Caki2 (cell line): Measurements from ENCODE around the gene PEX14. TPM values are rescaled to one million over a fixed set of nuclear protein-coding genes. Genes with fewer than 3 reads are reported as not detected.
"Not testable (repeated sequence)": the region's sequence is repeated elsewhere in the genome, so short reads cannot be mapped to it uniquely, and the experiment has no call there.

ENCODE experiments used
- DNase-seq: peaks from one replicate; pipeline ENCODE4 v3.0.0-alpha.2; 2015; ENCODE audit warnings: low read depth
- in situ Hi-C: cut with HindIII; loops from 2 replicates; pipeline ENCODE4 v1.10.0; 2016; ENCODE audit warnings: low sequenced_read_pairs, low pct_unique_long_range_greater_than_20kb, mixed read lengths
- total RNA-seq: library from RNA; depleted of rRNA; stranded (reverse); fragments of >200 nt; shearing (Covaris generic); gene quantifications from 2 replicates; pipeline ENCODE4 v1.2.3, GENCODE V29; 2014; ENCODE audit warnings: low replicate concordance

The PEX14 gene
- total RNA-seq, 1 experiment from 2014 or later: 24.9 TPM

GRCh38 chr1:10480614-10481013 lies 5.9 kb downstream of the PEX14 start:
- no peak for DNase-seq
- in situ Hi-C loops: no loop called here

GRCh38 chr1:10484521-10484920 lies 9.8 kb downstream of the PEX14 start:
- DNase-seq: no peak
- in situ Hi-C loops: no loop called here

DNA sequence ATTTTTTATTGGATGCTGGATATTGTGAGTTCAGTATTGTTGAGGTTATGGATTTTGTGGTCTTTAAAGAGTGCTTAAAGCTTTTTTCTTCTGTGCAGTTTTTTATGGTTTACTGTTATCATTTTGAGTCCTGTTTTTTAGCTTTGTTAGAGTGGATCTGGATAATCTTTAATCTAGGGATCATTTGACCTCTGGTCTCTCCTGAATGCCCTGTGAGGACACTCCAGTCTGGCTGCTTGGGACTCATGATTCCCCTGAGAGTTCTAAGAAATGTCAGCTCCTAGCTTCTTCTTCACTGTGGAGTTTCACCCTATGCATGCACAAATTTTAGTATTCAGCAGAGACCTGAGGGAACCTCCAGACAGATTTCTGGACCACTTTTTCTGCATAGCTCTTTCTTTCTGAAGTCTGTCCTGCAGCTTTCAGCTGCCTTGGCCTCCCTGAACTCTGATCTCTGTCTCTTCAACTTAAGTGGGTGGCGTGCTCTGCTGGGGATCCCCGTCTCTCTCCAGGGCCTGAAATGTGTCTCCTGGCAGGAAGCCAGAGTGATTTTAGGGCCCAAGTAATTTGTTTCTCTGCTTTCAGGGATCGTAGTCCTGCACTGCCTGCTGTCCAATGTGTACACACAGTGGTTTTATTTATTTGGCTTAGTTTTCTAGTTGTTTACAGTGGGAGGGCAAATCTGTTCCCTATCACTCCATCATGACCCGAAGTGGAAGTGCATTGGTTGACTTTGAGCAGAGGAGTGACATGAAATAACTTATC lies 14.7 kb downstream of the PEX14 start:
- in situ Hi-C loops: no loop called here

DNA sequence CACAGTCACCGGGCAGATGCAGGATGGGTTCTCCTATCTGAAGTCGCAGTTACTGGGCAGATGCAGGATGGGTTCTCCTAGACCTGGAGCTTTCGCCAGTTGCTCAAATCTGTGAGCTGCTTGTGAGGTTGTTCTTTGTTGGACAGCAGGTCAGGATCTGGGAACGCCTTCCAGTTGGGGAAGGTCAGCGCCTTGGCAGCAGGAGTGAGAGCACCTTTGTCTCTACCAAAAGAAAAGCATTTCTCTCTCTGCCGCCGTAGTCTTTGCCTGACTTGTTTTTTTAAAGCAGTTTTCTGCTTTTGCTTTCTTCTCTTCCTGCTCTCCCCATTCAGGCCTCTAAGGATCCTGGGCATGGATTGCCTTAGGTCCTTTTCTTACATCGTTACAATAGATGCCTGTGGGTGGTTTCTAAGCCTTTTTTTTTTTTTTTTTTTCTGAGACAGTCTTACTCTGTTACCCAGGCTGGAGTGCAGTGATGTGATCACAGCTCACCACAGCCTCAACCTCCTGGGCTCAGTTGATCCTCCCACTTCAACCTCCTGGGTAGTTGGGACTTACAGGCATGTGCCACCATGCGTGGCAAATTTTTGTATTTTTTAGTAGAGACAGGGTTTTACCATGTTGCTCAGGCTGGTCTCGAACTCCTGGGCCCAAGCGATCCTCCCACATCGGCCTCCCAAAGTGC lies 15.7 kb downstream of the PEX14 start:
- DNase-seq: no peak
- in situ Hi-C loops: no loop called here

More for the DNA sequence above, 14.7 kb downstream of the PEX14 start:
- DNase-seq: no peak

GRCh38 chr1:10494418-10494753 lies 19.6 kb downstream of the PEX14 start:
- DNase-seq: no peak
- in situ Hi-C loops: no loop called here

DNA sequence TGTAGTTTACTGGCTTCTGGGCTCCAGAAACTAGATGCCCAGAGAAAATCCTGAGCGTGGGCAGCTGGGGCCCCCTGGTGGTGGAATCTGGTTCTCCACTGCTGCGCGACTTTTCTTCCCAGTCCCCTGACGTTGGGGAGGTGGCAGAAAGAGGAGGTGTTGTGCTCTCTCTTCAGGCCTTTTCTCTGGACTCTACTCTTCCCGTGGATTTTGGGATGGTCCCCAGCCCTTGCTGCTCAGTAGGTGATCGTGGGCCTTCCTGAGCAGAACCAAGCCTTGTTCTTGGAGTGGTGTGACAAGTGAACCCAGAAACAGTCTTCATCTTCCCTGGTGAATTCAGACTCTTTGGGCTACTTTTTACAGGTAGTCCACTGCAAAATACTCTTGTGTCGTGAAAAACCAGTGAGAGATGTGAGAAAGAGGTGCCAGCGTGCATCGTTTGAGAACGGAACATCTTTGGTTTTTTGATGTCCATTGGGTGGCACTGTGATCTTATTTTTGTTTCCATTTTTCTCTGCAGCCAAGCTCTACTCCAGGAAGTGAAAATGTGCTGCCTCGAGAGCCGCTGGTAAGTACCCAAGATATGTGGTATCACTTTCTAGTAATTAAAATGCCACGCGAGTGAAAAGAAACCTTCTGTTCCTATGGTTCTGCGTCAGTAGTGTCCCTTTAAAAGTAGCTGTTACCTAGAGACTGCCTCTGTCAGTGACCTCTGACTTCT lies 20.2 kb downstream of the PEX14 start:
- in situ Hi-C loops: no loop called here
- peak; percentile 67 for DNase-seq

DNA sequence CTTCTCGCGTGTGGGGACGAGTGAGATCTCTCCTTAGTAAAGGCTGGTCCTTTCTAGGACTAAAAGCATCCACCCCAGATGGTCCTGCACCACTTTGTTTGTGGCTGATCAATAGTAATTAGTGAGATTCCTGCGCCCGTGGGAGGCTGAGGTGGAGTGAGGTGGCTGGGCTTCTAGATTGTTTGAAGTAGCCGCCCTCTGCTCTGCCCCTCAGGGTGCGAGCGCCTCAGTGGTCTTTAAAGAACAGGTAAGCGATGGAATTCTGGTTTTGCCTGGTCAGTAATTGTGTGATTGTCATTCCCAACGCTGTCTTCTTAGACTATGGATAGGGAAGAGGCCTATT lies 20.7 kb downstream of the PEX14 start:
- no peak for DNase-seq
- in situ Hi-C loops: no loop called here

DNA sequence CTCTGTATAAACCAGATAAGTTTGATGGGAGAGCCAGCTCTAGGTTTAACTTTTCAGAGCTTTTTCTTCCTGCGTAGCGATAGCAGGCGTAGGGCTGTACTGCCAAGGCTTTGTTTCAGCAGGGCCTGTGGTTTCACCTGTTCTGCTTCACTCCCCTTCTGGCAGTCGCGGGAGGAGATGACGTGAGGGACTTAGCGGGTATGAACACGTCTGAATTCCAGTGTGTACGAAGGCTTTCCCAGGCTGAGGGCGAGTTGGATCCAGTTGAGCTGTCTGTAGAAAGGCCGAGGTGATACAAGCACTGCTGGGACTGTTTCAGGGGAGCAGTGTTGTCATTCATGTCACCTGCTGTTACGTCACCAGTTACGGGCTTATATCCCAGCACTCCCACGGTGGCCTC lies 21.2 kb downstream of the PEX14 start:
- in situ Hi-C loops: no loop called here
- peak; percentile 58 for DNase-seq

DNA sequence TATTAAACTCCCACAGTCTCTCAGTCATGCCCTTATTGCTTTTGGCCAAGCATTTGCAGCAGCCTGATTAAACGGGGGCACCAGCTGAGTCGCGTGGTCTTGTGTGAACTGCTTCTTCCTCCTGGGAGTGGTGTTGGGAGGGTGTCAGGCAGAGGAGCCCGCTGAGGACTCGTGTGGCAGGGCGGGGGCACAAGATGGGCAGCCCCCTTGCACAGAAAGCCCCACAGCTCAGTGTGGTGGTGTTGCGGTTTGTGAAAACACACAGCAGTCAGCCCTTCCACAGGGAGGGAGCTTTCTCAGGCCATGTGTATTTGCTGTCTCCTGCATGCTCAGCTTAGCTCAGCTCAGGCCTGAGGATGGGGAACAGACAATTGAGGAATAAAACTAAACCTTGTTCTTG lies 22.4 kb downstream of the PEX14 start:
- in situ Hi-C loops: no loop called here
- DNase-seq: no peak

- in situ Hi-C loops: no loop called here
Measured at GRCh38 chr1:10498231-10498630, 23.5 kb downstream of the PEX14 start.

DNA sequence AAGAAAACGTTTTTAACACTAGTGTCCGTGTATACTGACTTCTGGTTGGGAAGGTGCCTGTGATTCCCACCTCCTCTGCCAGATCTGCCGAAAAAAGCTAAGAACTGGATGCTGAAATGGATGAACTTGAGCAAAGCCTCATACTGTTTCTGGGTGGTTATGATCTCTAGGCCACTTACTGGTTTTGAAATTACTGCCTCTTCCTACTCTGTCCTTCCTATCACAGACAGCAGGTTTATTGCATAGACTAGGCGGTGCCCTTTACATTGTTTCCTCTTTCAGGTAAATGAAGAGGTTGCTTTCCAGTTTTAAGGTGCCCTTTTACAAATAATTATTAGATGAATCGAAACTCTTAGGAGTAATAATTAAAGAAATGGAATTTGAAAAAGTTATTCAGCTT lies 27.5 kb downstream of the PEX14 start:
- in situ Hi-C loops: no loop called here
- no peak for DNase-seq

More at GRCh38 chr1:10498231-10498630, 23.5 kb downstream of the PEX14 start:
- DNase-seq: no peak

DNA sequence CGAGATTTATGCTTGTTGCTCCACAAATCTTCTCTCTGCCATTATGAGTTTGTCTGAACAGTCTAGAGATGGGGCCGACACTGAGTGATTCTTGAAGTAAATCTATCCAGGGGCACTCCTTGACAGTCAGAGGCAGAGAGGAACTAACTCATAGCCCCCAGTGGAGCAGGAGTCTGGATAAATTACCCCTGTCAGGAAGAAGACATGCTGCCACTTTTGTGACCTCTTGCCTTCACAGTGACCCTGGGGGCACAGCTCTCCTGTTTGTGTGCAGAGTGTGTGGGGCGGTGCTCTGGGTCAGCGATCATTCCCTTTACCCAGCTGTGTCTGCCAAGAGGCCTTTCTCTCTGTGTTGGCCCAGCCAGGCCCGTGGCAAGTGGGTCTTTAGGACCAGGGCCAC lies 29.5 kb downstream of the PEX14 start:
- DNase-seq: no peak
- in situ Hi-C loops: no loop called here

DNA sequence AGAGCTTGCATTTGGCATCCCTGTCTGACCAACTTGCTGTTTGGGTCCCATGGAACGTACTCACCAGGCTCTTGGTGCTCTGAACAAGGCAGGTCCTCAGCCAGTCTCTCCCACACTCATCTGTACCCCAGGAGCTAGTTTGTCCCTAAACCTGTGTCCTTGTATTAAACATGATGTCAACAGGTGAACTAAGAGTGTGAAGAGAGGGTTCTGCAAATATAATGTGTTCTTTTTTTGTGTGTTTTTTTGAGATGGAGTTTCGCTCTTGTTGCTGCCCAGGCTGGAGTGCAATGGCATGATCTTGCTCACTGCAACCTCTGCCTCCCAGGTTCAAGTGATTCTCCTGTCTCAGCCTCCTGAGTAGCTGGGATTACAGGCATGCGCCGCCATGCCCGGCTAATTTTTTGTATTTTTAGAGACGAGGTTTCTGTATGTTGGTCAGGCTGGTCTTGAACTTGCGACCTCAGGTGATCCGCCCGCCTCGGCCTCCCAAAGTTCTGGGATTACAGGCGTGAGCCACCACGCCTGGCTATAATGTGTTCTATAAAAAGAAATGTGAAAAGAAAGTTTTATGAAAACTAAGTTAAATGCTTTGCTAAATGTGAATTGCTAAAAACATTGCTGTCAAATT lies 31.4 kb downstream of the PEX14 start:
- in situ Hi-C loops, DNase-seq: not testable (repeated sequence)

GRCh38 chr1:10506677-10507047 lies 31.9 kb downstream of the PEX14 start:
- in situ Hi-C loops: no loop called here
- DNase-seq: no peak

GRCh38 chr1:10507111-10507879 lies 32.5 kb downstream of the PEX14 start:
- in situ Hi-C loops: no loop called here
- peak; percentile 66 for DNase-seq

- in situ Hi-C loops: no loop called here
- peak; percentile 88 for DNase-seq
Measured at GRCh38 chr1:10508511-10508951, 33.8 kb downstream of the PEX14 start.

DNA sequence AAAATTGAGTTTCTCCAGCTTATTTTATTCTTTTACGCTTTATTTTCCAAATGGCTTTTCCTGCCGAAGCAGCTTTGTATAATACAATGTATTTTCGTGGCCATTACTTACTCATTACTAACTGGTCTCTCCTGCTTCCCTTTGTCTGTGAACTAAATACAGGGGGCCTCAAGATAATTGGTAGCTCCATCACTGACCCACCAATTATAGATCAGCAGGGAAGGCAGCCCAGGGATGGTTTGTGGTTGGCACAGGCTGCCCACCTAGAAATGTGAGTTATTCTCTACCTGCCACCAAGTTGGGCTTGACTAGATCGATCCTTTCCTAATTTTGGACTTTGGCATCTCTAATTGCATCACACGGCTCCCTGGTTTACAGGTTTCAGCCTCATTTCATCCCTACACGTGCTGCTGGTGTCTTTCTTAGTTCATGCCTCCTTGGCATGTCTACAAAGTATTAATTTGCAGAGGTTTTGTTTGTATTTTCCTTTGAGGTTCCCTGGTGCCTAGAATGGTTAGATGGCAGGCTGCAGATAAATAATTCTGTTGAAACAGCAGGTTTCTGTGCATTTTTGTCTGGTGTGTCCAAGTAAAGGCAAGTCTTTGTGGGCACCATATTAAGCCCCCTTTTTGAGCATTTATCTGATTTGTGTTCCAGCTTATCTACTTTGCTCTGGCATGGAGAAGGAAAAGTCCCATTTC lies 35.2 kb downstream of the PEX14 start:
- in situ Hi-C loops: no loop called here
- no peak for DNase-seq
